KOPT-K1 (cell line): ENCODE results near the gene CCDC178.

Experiments used
- H3K27ac ChIP-seq: fragments of 200-600 bp; sonication (generic); 2 replicates; pipeline ENCODE4 v1.5.1; 2016; ENCODE audit warnings: antibody characterized with exemption, mild to moderate bottlenecking, low read depth, low read length; ENCODE audit not compliant: poor library complexity, severe bottlenecking
- H3K36me3 ChIP-seq: fragments of 200-600 bp; sonication (generic); 2 replicates; pipeline ENCODE4 v1.5.1; 2017; ENCODE audit warnings: antibody characterized with exemption, mild to moderate bottlenecking, low read length, moderate library complexity; ENCODE audit not compliant: insufficient read depth
- H3K9me3 ChIP-seq: fragments of 200-600 bp; sonication (generic); 2 replicates; pipeline ENCODE4 v1.5.1; 2017; ENCODE audit warnings: antibody characterized with exemption, low read length, mild to moderate bottlenecking; ENCODE audit not compliant: insufficient read depth, poor library complexity, severe bottlenecking

Gene CCDC178

GRCh38 chr18:33090461-33090860, 350.1 kb downstream of the CCDC178 start:
- Histone ChIP-seq H3K9me3 (no peaks in the 10 kb centered on the region), H3K27ac (no peak overlapping the region), H3K36me3 (no peaks in the 10 kb centered on the region)

- no peaks in the 10 kb centered on the region for H3K9me3 ChIP-seq
- H3K27ac ChIP-seq = no peak overlapping the region
- H3K36me3 ChIP-seq = no peaks in the 10 kb centered on the region
Measured at GRCh38 chr18:33076601-33077000, 363.9 kb downstream of the CCDC178 start.

- Histone ChIP-seq H3K9me3 (no peaks in the 10 kb centered on the region), H3K36me3 (no peaks in the 10 kb centered on the region), H3K27ac (no peak overlapping the region)
Measured at GRCh38 chr18:33074125-33074524, 366.4 kb downstream of the CCDC178 start.

- H3K9me3 ChIP-seq = no peaks in the 10 kb centered on the region
- H3K27ac ChIP-seq = no peak overlapping the region
- no peaks in the 10 kb centered on the region for H3K36me3 ChIP-seq
Measured at GRCh38 chr18:33062834-33063364, 377.6 kb downstream of the CCDC178 start.

- H3K27ac ChIP-seq = no peak overlapping the region
- H3K9me3 ChIP-seq = no peaks in the 10 kb centered on the region
- H3K36me3 ChIP-seq = no peaks in the 10 kb centered on the region
Measured at GRCh38 chr18:33052886-33053285, 387.6 kb downstream of the CCDC178 start.

- H3K27ac ChIP-seq = no peak overlapping the region
- no peaks in the 10 kb centered on the region for H3K9me3 ChIP-seq
- no peaks in the 10 kb centered on the region for H3K36me3 ChIP-seq
Measured at GRCh38 chr18:33051407-33051806, 389.1 kb downstream of the CCDC178 start.

GRCh38 chr18:33040213-33040612, 400.3 kb downstream of the CCDC178 start:
- H3K27ac ChIP-seq = no peak overlapping the region
- no peaks in the 10 kb centered on the region for H3K9me3 ChIP-seq
- no peaks in the 10 kb centered on the region for H3K36me3 ChIP-seq

- H3K27ac ChIP-seq = no peak overlapping the region
- H3K36me3 ChIP-seq = no peaks in the 10 kb centered on the region
- no peaks in the 10 kb centered on the region for H3K9me3 ChIP-seq
Measured at GRCh38 chr18:33034945-33035344, 405.6 kb downstream of the CCDC178 start.

- H3K36me3 ChIP-seq = no peaks in the 10 kb centered on the region
- H3K27ac ChIP-seq = no peak overlapping the region
- H3K9me3 ChIP-seq = no peaks in the 10 kb centered on the region
Measured at GRCh38 chr18:33034212-33034611, 406.3 kb downstream of the CCDC178 start.

- Histone ChIP-seq H3K27ac (no peak overlapping the region), H3K9me3 (no peaks in the 10 kb centered on the region), H3K36me3 (no peaks in the 10 kb centered on the region)
Measured at GRCh38 chr18:33022370-33022769, 418.2 kb downstream of the CCDC178 start.

- H3K27ac ChIP-seq = no peak overlapping the region
- H3K36me3 ChIP-seq = no peaks in the 10 kb centered on the region
- H3K9me3 ChIP-seq = no peaks in the 10 kb centered on the region
Measured at GRCh38 chr18:33020877-33021276, 419.6 kb downstream of the CCDC178 start.

- Histone ChIP-seq H3K27ac (no peak overlapping the region), H3K9me3 (no peaks in the 10 kb centered on the region), H3K36me3 (no peaks in the 10 kb centered on the region)
Measured at GRCh38 chr18:33014060-33014796, 426.3 kb downstream of the CCDC178 start.

GRCh38 chr18:33010149-33010548, 430.4 kb downstream of the CCDC178 start:
- Histone ChIP-seq H3K36me3 (no peaks in the 10 kb centered on the region), H3K27ac (no peak overlapping the region), H3K9me3 (no peaks in the 10 kb centered on the region)

- Histone ChIP-seq H3K36me3 (no peaks in the 10 kb centered on the region), H3K9me3 (no peaks in the 10 kb centered on the region), H3K27ac (no peak overlapping the region)
Measured at GRCh38 chr18:32998921-32999320, 441.6 kb downstream of the CCDC178 start.

- no peak overlapping the region for H3K27ac ChIP-seq
- no peaks in the 10 kb centered on the region for H3K36me3 ChIP-seq
- H3K9me3 ChIP-seq = no peaks in the 10 kb centered on the region
Measured at GRCh38 chr18:32998285-32998684, 442.2 kb downstream of the CCDC178 start.

GRCh38 chr18:32983721-32984120, 456.8 kb downstream of the CCDC178 start:
- no peaks in the 10 kb centered on the region for H3K36me3 ChIP-seq
- H3K27ac ChIP-seq = no peak overlapping the region
- no peaks in the 10 kb centered on the region for H3K9me3 ChIP-seq
